RPMI8226 (cell line): ENCODE results near the gene ARHGAP28.

Experiments
- DNase-seq: peaks from one replicate; pipeline ENCODE4 v3.0.0-alpha.2; 2015

ARHGAP28 gene, protein sequence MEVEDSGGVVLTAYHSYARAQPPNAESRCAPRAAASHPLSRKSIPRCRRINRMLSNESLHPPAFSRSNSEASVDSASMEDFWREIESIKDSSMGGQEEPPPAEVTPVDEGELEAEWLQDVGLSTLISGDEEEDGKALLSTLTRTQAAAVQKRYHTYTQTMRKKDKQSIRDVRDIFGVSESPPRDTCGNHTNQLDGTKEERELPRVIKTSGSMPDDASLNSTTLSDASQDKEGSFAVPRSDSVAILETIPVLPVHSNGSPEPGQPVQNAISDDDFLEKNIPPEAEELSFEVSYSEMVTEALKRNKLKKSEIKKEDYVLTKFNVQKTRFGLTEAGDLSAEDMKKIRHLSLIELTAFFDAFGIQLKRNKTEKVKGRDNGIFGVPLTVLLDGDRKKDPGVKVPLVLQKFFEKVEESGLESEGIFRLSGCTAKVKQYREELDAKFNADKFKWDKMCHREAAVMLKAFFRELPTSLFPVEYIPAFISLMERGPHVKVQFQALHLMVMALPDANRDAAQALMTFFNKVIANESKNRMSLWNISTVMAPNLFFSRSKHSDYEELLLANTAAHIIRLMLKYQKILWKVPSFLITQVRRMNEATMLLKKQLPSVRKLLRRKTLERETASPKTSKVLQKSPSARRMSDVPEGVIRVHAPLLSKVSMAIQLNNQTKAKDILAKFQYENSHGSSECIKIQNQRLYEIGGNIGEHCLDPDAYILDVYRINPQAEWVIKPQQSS

DNA sequence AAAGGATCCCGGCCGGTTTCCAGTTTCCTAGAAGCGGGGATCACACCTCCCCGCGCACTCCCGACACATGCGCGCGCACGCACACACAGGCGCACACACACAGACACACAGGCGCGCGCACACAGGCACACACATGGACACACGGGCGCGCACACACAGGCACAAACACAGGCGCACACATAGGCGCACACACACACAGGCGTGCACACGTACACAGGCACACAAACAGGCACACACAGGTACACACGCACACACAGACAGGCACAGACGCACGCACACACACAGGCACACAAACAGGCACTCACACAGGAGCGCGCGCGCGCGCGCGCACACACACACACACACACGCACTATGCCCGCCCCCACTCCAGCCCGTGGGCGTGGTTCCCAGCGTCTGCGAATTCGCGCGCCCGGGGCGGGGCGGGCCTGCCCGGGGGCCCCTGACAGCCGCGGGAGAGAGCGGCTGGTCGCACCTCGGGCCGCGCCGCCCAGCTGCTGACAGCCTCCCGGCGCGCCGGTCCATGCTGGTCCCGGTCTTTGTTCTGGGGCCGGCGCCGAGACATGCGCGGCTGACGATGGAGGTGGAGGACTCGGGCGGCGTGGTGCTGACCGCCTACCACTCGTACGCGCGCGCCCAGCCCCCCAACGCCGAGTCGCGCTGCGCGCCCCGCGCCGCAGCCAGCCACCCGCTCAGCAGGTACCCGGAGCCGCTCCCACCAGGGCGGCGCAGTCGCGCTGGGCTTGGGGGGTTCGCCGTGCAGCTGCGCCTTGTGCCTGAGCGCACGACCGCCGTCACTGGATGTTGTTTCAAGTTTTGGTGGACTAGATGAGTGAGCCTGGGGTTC lies at the start of gene ARHGAP28:
TSS of gene ARHGAP28 (plus strand) at position 470 of the 845 bp plus-strand sequence. CDS start at position 576, 106 bp downstream.
- peak; percentile 74 for DNase-seq

DNA sequence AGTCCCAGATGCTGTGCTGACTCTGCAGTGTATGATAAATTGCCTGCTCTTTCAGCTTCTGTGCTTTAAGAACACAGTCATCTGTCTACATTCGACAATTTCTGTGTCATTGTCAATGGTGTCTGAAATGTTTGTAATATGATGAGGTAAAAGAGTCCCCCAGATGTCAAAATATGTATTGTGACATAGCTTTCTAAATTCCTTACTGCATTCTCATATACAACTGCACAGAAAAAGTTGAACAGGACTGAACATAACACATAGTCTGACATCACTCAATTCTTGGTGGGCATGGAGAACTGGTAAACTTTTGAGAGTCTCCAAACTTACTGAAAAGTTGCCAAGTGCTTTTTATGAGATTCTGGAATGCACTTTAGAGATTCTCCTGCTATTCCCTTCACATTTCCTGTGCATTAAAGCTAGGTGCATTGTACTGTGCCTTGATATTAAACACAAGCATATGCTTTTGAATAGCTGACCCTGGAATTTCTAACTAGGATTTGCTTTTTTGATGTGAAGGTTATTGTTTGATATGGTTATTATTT lies 48.1 kb upstream of the ARHGAP28 start:
- DNase-seq = no peak

DNA sequence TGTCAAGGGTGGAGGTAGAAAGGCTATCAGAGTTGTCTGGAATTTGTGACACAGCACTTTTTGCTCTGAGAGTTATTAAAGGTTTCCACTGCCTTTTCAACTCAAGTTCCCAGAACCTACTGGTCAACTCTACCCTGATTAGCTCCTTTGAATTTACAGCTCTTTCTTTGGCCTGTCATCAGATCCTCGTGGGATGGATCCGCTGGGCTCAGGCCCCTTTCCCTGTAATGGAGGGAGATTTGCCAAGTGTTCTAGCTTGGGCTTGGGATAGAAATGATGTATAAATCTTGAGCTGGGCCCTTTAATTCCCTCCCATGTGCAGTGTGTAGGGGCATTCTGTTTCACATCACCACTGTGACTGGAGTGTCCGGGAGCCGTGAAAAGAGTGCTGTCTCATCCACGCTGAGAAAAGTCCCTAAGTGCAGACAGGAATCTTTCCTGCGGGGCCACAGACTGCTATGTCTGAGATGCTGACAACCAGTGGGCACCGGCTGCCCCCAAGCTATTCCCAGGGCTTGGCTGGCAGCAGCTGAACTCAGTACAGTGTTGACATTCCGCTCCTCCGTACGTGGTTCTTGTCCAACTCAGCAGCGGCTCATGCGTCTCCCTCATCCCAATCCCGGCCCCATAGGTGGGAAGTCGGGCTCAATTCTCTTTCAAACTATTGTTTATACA lies 46.9 kb upstream of the ARHGAP28 start:
- no peak for DNase-seq

DNA sequence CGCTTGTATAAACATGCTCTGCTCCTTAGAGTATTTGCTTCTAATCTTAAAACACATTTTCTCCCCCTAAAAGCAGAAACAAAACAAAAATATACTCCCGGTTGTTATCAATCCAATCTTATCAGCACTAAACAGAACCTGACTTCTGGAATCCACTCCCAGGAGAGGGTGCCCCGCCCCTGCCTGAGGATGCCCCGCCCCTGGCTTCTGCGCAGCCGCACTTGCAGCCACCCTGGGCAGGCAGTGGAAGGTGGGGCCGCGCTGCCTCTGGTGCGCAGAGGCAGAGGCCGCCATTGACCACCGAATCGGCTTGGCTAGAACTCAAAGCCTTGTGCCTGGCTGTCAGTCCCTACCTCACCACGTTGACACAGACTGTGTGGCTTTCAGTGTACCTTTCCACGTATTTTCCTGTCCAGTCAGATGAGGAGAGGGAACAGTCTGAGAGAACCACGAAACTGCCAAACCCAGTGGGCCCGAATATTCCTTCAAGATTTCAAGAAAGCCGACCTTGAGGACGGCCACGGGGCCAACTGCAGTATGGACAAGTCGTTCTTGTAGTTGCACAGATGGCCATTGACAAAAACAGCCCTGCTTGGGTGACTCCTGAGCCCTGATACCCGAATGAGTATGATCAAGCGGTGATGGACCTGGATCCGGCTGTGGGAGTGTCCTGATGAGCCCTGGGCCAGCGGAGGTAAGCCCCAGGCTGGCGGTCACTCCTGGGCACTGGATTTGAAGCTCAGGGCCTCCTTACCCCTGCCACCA lies 46.2 kb upstream of the ARHGAP28 start:
- no peak for DNase-seq

DNA sequence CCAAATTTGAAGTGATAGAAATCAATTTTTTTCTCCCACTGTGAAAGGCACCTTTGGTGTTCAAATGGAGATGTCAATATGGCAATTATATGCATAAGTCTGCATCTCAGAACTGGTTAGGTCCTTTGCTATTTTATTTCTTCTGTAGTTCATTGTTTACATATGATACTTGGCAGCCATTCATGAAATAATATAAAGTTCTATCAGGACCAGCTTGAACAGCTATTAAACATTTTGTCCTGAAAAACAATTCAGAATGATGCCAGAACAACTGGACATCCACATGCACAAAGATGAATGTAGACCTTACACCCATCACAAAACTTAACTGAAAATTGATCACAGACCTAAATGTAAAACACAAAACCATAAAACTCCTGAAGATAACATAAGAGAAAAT lies 41.8 kb upstream of the ARHGAP28 start:
- no peak for DNase-seq

DNA sequence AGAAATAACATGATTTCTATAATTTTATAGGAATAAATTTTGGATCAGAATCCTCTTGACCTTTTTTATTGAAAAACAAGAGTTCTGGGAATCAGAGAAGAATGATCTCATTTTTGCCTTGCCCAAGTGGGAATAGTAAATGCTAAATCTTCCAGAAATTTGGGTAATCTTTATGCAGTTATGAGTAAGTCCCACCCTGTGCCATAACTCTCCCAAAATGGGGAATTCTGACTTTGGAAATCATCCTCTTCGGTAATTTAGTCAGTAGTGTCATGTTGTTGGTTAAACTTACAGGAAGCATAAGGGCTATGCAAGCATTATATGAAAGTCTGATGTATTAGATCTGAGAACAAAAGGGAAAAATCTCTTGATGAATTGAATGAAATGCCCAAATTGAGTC lies 20.6 kb upstream of the ARHGAP28 start:
- DNase-seq = no peak

DNA sequence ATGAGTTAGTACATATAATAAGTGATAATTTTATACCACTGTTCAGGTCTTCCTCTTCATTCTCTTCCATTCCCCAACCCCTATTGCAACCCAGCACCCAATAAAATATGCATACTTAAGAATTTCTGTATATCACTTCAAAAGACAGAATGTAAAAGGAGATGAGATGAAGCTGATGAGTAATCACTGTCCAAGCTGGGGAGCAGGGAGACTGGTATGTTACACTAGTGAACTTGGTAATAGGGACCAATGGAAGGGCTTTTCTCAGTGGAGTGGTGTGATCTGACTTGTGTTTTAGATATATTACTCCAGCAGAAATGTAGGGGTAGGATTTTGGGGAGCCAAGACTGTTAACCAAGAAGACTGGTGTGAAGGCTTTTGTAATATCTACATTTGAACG lies 18.0 kb upstream of the ARHGAP28 start:
- DNase-seq = no peak

DNA sequence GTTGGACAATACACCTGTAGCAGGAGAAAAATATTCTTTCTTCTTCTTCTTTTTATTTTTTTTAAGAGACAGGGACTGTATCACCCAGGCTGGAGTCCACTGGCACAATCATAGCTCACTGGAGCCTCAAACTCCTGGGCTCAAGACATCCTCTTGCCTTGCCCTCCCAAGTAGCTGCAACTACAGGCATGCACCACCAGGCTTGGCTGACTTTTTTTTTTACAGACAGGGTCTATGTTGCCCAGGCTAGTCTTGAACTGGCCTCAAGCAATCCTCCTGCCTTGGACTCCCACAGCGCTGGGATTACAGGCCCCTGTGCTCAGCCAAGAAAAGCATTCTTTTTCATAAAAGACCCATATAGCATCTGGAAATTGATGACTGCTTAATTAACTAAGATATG lies 17.1 kb upstream of the ARHGAP28 start:
- DNase-seq = no peak

DNA sequence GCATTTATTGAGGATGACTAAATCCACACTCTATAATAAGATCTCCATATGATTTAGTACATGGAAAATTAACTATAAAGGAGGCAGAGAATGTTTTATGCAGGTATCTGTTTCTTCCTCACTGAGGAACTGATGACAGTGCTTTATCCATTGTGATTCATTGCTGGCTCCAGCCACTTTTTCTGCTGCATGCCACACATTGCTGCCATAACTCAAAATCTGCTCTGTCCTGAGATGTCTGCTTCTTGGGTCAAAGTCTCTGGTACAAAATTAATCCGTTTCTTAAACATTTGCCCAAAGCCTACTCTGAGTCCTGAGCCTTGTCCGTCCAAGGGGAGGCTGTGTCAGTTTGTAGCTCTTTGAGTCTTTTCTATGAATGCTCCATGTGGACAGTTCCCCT lies 15.5 kb upstream of the ARHGAP28 start:
- DNase-seq = no peak

DNA sequence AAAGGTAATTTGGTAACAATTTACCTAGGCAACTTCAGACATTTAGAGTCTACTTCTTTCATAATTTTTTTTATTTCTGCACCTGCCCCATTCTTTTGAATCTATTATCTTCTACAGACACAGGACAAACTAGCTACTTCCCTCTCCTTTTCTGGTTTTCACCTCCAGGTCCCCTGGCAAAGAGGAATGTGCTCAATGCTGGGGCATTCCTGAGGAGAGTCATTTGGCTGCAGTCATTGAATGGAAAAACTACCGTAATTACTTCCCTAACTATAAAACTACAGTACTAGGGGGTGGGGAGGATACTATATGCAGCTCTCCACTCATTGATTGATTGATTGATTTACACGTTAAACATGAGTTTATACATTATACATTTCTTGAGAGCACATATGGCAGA lies 11.2 kb upstream of the ARHGAP28 start:
- no peak for DNase-seq

DNA sequence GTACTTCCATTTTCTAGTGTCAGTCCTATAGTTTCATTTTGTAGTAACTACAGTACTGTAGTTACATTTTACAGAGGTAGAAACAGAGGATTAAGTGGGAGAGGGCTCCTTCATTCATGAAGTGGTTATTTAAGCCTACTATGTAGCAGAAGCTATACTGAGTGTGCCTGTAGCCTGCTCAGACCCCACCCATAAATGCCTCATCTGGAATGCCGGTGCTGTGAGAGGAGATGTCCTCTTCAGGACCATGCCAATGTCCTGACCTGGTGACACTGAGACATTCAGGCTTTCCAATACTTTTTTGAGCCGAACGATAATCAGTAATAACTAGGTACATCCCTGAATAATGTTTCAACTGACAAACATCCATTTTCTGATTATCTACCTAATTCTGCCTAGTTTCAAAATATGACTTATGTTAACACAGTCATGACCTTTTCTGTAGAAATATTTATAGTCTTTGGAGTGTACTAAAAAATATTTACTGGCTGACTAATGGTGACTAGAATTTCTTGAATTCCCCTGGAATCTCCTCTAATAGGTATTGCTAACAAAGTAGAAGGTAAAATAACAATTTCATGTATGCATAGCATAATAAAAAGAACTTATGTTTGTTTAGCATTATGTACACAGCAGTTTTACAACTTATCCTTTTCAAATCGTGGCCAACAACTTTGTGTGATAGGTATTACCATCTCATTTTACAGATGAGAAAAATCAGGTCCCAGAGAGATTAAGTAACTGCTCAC lies 10.2 kb upstream of the ARHGAP28 start:
- DNase-seq = no peak

DNA sequence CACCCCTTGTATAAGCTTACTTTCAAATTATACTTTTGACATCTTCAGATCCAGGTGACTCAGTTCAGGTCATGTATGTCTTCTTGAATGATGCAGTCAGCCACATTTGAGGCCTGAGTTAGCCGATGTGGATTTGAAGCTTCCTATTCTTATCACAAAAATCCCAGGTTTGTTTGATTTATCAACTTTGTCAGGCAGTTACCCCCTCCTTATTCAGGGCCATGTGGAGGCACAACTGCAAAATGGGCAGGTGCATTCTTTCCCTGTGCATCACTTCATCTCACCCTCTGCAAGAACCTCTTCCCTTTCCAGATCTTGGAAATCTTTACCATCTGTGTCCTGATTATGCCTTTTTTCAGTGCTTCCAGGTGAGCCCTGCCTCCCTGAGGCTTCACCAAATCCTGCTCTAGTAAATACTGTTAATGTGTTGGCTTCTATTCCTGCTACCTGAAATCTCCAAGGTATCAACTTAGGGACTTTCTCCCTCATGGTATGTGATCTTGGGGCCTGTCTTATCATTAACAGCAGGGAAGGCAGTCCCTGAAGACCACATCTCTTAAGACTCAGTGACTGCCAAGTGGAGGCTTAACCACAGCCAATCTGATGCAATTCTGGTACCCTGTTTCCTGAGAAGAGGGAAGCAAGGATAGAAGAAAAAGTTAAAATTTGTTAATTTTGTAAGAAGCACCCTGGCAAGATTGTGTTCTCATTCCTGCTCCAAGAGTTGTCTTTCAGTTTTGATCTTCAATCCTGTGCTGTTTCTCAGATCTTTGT lies 9.4 kb upstream of the ARHGAP28 start:
- no peak for DNase-seq

DNA sequence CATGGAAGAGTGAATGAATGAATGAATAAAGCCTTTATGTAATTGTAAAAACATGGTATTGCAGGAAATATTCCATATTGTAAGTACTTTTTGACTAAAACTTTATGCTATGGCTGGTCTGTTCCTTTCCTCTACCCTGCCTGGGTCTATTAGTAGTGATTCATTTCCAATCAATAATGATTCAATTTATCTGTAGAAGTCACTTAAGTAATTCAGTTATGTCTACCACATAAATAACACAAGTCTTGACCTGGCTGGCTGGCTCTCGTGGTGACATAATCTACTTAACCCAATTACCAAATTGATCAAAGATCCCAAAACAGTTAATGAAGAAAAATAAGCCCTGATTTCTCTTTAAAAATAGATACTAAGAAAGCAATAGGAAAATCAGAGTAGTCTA lies 7.8 kb upstream of the ARHGAP28 start:
- no peak for DNase-seq

DNA sequence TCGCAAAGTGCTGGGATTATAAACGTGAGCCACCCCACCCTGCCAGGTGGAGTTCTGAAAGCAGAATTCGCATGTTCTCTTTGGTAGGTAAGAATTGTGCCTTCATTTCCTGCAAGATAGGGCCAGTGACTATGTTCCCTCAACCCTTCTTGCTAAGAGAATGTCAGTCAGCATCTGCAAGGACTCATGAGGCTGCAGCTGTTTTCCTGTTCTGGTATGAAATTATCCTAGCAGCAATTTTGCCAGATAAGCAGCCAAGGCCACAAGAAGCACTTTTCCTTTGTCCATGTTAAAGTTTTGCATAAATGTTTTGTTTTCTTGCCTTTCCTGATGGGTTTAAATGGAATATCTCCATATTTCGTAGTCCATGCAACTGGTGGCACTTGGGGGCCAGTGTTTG lies 6.8 kb upstream of the ARHGAP28 start:
- no peak for DNase-seq

DNA sequence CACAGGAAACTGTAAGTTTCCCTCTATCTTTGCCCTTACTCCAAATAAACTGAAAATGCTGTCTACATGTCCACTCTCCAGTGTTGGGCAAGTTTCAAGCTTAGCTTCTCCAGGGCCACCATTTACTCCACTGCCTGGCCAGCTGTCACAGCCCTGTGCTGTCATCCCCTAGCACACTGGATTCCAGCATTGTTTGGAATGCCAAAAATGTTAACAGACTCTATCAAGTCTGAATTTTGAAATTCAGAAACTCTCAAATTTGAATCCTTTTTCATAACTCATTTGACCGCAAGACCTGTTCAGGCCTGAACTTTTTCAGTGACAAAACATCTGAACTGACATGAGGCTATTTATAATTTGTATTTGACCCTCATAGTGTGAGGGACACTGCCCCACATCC lies 5.2 kb upstream of the ARHGAP28 start:
- DNase-seq = no peak

DNA sequence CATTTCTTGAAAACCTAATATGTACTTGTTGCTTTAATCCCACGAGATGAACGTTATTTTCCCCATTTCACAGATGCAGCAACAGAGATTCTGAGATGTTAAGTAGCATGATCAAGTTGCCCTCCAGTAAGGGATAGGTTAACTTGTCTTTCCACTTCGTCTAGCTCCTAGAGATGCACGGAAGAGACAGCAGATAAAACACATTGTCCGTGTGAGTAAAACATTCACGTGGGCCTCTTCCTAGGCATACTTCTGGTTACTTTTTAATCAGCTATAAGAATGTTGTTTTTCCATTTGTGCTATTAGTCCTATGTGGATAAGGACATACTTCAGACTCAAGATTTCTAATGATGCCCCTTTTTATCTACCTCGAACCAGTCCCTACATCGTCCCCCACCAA lies 1.2 kb upstream of the ARHGAP28 start:
- no peak for DNase-seq

DNA sequence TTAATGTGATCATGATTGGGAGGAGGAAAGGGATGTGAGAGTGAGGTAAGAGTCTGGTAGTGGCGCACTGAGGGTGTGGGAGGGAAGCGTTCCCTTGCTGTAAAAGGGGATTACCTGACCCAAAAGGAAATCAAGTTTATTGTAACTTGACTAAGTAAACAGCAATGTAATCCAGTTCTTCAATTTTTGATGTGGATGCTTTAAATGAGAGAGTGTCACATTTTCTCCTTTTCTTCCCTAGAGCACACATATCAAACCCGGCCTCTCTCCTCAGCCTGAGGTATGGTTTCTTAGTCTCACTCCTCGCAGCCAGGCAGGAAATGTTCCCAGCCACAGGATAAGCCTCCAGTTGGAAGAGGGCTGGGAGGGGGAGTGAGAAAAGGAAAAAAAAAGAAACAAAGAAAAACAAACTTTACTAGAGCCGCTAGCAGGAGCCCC lies 688 bp upstream of the ARHGAP28 start:
- DNase-seq = no peak

DNA sequence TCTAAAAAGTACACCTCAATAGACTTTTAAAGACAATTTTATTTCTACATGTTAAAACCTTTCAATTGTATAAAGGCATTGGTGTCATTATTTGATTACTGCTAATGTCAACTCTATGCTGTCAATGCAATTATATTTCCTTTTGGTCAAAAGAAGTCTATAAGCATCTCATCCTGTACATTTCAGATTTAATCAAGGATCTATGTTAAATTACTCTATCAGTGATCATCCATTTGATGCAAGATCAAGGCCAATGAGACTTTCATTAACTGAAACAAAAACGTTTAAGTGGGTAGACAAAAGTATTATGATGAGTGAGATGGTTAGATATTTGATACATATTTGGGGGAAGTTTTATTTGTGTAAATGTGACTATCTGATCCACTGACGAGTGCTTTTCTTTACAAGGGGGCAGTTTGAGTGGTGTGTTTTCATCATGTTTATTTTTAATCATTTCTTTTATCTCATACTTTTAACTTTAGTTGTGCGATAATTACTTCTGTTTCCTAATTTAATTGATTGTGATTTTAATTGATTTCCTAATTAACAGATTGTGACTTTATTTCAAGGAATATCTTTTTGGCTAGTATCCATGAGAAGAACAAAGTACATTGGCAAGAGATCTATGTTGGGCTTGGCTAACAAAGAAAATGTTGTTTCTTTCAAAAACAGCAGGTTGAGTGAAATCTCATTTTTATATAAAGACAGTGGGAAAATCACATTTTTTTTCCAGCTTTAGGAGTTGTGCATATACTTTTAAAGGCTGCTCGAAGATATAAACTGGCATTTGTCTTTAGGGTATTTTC lies 1.1 kb downstream of the ARHGAP28 start:
- DNase-seq = no peak

DNA sequence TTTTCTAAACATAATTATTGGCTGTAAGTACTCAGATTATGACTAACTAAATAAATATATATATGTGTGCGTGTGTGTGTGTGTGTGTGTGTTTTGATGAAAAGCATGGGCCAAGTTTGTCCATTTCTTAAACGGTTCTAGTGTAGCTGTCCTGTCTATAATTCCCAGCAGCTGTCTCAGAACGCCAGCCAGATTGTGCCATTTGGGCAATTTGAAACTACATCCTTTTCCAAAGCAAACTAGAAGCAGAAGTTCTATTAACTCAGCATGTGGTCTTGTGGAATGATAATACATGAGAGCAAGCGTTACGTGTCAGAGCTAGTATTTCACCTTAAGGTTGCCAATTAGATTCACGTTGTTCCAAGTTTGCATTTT lies 1.7 kb downstream of the ARHGAP28 start:
- DNase-seq = no peak
